Inflammatory macrophage (primary cell): Measurements from ENCODE around the gene FERMT2.
A peak's percentile ranks its signal among the peaks of the same experiment; 100 is the strongest.
"Not testable (repeated sequence)": the region's sequence is repeated elsewhere in the genome, so short reads cannot be mapped to it uniquely, and the experiment has no call there.

Source experiments
- DNase-seq, 2 donors: peaks; one replicate each; pipeline ENCODE4 v3.0.0-alpha.2; 2020 to 2022

Gene FERMT2

GRCh38 chr14:52939427-52939826 lies 11.4 kb downstream of the FERMT2 start:
- DNase-seq: no peak

GRCh38 chr14:52937869-52938268 lies 13.0 kb downstream of the FERMT2 start:
- no peak for DNase-seq

- no peak for DNase-seq
Measured at GRCh38 chr14:52937306-52937705, 13.5 kb downstream of the FERMT2 start.

DNA sequence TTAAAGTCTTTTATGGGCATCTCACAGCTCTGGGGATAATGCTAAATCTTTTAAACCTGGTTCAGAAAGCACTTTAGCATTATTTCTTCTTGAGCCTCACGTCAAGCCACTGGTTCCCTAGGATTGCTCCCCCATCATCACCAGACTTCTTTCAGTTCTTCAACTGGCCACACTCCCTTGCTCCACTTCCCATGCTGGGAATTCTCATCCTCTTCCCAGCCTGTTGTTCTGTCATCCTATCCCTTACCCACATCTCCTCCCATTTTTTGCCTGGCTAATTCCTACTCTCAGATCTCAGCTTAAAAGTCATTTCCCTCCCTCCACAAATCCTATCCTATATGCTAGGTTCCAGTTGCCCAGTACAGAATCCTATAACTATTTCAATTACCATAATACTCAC lies 14.4 kb downstream of the FERMT2 start:
- DNase-seq: no peak

- no peak for DNase-seq
Measured at GRCh38 chr14:52935833-52936232, 15.0 kb downstream of the FERMT2 start.

DNA sequence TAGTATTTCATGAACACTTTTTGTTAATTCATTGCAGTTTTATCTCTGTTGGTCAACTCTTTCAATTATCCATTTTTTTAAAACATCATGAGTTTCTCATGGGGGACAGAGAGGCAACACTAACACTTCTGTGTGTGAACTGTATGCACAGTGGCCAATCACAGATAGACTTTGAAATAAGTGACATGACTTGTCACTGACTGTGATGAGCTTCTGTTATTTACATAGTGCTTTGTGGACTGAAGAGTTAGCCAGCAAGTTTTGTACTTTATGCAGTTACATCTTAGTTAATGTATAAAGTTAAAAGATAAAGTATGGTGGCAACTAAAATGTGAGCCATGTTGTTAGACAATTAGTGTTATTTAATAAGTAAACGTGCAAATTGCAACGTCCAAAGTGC lies 16.1 kb downstream of the FERMT2 start:
- DNase-seq: no peak

DNA sequence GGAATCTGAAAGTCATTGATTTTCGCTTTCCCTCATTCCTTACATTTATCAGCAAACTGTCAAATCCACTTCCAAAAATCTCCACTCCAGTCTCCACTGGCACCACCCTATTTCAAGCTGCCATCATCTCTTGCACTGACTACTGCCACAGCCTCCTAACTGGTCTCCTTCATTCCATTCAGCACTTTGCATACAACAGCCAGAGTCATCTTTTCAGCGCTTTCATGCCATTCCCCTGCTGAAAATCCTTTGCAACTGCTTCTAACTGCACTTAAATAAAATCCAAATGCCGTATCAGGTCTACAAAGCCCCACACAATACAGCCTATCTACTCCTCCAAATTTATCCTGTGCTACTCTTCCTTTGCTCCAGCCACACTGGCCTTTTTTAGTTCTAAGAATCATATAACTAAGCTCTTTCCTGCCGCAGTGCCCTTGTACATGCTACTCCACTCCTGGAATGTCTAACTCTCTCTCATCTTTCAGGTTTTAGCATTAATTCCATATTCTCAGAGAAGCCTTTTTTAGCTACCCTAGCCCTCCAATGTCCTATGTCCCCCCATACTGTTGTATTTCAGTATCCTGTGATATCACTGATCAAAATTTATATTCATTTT lies 21.6 kb downstream of the FERMT2 start:
- no peak for DNase-seq

DNA sequence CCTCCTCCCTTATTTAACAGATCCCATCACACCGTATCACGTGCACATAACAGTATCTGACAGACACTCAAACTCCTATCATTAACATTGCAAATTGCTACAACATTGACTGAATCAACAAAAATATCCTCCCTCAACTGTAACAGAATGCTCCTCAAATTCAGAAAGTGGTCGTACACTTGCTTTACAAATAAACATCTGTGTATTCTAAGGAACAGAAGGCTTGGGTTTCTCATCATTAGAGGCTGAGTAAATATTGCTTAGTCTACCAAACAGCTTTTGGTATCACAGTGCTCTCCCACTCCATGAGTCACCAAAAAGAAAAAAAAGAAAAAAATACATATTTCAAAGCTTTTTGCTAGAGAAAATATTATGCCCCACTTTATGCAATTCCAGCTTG lies 23.9 kb downstream of the FERMT2 start:
- no peak for DNase-seq

GRCh38 chr14:52923902-52924575 lies 26.8 kb downstream of the FERMT2 start:
- no peak for DNase-seq

- DNase-seq: no peak
Measured at GRCh38 chr14:52922656-52923055, 28.2 kb downstream of the FERMT2 start.

GRCh38 chr14:52922059-52922458 lies 28.8 kb downstream of the FERMT2 start:
- no peak for DNase-seq

DNA sequence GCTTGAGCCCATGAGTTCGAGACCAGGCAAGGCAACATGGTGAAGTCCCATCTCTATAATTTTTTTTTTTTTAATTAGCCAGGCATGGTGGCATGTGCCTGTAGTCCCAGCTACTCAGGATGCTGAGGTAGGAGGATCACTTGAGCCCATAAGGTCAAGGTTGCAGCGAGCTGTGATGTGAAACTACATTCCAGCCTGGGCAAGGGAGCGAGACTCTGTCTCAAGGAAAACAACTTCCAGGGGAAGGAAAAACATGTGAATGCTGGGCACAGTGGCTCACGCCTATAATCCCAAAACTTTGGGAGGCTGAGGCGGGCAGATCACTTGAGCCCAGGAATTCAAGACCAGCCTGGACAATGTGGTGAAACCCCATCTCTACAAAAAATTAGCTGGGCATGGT lies 30.4 kb downstream of the FERMT2 start:
- not testable (repeated sequence) for DNase-seq

GRCh38 chr14:52919971-52920370 lies 30.9 kb downstream of the FERMT2 start:
- DNase-seq: no peak

GRCh38 chr14:52918486-52918885 lies 32.4 kb downstream of the FERMT2 start:
- peak; percentile 80 to 93 for DNase-seq

DNA sequence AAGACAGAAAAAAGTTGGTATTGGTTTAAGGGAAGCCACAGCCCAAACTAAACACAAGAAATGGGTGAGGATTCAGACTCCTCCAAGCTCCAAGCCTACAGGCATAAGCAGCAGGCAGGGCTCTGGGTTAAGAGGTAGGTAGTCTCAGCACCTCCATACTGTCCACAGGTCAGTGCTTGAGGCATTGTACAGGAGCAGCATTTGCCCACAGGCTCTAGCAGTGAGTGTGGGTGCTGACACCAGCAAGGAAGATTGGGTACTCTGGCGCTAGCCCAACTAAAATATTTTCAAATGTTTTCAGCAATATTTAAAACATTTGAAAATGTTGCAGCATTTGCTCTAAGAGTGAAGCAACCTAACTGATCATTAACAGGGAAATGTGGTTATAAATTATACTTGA lies 33.1 kb downstream of the FERMT2 start:
- no peak for DNase-seq

DNA sequence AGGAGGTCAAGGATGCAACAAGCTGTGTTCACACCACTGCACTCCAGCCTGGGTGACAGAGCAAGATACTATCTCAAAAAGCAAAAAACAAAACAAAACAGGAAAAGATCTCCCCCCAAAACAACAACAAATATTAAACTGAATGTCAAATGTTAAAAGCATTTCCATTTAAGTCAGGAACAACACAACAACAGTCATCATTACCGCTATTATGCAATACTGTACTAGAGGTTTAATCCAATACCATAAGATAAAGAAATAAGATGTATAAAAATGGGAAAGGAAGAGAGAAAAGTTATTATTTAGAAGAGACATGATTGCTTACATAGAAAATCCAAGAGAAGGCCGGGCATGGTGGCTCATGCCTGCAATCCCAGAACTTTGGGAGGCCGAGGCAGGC lies 36.6 kb downstream of the FERMT2 start:
- no peak for DNase-seq

GRCh38 chr14:52913271-52913670 lies 37.6 kb downstream of the FERMT2 start:
- peak in 1 of 2 donors; percentile 3 for DNase-seq

DNA sequence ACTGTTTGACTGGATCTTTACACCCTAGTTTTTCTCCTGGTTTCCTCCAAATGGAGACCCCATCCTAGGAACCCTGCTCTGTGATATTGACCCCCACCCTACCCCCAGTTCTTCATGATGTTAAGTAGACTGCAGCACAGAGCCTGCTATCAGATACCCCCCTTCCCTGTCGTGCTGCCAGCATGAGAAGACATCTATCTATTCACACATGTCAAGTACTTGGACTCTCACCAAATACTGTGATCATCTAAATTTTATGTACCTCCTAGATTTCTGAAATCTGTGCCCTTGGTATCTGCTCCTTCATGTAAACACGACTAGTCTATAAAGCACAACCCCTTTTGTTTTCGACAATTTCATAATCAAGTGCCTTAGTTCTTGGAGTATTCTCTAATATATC lies 38.9 kb downstream of the FERMT2 start:
- DNase-seq: no peak

- DNase-seq: no peak
Measured at GRCh38 chr14:52910572-52910971, 40.3 kb downstream of the FERMT2 start.

GRCh38 chr14:52907949-52908348 lies 42.9 kb downstream of the FERMT2 start:
- DNase-seq: no peak

GRCh38 chr14:52906141-52906601 lies 44.7 kb downstream of the FERMT2 start:
- DNase-seq: no peak

- DNase-seq: no peak
Measured at GRCh38 chr14:52902971-52903619, 47.8 kb downstream of the FERMT2 start.

- no peak for DNase-seq
Measured at GRCh38 chr14:52901357-52901980, 49.4 kb downstream of the FERMT2 start.

DNA sequence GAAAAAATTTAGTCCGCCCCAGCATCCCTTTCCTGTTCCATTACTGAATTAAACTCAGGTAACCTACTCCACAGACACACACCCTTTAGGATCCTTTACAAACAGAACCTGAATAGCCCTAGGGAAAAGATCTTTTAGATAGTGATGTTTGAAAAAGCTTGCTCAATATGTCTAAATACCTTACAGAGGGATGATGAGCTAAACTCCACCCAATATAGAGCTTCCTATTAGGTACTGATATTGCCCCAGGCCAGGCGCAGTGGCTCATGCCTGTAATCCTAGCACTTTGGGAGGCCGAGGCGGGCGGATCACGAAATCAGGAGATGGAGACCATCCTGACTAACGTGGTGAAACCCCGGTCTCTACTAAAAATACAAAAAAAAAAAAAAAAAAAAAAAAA lies 50.1 kb downstream of the FERMT2 start:
- no peak for DNase-seq
